ENCODE results near the gene PWP2.

DNA sequence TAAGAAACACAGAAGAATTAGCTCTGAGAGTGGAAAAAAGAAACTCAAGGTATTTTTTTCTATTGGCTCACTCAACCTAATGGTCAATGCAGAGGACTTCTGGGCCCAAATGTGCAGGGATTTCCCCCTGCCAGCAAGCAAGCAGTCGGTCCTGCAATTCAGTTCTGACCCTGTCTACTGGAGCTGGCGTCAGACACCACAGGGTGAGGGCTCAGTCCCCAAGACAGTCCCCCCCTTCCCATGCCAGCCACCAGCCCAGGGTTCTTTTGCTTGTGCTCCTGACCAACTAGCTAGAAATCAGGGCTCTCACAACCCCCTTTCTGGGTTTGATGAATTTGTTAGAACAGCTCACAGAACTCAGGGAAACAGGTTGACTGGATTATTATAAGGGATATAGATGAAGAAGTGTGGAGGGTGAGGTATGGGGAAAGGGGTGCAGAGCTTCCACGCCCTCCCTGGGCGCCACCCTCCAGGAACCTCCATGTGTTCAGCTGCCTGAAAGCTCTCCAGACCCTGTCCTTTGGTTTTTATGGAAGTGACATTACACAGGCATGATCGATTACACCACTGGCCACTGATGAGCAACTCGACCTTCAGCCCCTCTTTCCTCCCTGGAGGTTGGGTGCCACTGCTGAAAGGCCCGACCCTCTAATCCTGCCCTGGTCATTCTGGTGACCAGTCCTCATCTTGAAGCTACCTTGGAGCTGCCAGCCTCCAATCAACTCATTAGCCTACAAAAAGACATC lies 22.5 kb upstream of the PWP2 start:
- TF ChIP-seq, protein P1, sequence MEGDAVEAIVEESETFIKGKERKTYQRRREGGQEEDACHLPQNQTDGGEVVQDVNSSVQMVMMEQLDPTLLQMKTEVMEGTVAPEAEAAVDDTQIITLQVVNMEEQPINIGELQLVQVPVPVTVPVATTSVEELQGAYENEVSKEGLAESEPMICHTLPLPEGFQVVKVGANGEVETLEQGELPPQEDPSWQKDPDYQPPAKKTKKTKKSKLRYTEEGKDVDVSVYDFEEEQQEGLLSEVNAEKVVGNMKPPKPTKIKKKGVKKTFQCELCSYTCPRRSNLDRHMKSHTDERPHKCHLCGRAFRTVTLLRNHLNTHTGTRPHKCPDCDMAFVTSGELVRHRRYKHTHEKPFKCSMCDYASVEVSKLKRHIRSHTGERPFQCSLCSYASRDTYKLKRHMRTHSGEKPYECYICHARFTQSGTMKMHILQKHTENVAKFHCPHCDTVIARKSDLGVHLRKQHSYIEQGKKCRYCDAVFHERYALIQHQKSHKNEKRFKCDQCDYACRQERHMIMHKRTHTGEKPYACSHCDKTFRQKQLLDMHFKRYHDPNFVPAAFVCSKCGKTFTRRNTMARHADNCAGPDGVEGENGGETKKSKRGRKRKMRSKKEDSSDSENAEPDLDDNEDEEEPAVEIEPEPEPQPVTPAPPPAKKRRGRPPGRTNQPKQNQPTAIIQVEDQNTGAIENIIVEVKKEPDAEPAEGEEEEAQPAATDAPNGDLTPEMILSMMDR (IDR thresholded peaks at IDR 0.05): no peak
- no peak for TF ChIP-seq EP300 (IDR thresholded peaks at IDR 0.05)

All from esophagus muscularis mucosa (tissue), 3 donors.